8988T (cell line): ENCODE measurements around the gene ARHGAP8.

Experiments
- DNase-seq: peaks from one replicate; pipeline ENCODE4 v3.0.0; 2011

The ARHGAP8 gene

DNA sequence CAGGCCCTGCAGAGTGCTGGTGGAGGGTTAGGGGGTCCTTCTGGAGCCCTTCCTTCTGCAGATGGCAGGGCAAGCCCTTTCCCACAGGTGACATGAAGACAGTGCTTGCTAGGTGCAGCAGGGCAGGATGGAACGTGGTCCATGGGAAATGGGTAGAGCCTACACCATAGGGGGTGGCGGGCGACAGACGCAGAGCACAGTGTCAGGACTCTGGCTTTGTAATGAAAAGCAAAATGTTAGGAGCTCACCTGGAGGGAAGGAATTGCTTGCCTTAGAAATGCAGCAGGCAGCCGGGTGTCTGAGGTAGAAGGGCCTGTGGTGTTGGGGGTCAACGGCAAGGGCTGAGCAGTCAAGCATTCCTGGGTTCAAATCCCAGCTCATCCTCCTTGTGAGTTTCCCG lies 54.9 kb downstream of the ARHGAP8 start:
- DNase-seq = no peak

DNA sequence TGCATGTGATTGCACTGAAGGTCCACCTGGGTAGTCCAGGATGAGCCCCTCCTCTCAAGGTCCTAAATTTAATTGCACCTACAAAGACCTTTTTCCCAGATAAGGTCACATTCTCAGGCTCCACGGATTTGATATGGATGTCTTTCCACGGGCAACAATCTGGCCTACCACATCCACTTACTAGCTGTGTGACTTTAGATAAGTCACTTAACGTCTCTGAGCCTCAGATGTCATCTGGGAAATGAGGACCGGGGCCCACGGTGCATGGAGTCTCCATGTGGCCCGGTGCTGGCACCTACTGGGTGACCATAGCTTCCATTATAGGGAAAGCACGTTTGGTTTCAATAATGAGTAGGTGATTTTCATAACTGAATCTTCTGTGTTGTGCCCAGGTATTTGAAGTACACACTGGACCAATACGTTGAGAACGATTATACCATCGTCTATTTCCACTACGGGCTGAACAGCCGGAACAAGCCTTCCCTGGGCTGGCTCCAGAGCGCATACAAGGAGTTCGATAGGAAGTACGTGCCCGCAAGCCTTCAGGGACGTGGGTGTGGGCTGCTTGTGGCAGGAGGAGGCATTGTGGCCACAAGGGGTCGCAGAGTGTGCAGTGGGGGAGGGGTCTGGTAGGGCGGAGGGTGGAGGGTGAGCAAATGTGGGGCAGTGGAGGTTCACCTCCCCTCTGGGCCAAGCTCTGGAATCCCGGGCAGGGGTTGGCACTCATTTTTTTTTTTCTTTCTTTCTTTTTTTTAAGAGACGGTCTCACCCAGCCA lies 55.7 kb downstream of the ARHGAP8 start:
- no peak for DNase-seq

DNA sequence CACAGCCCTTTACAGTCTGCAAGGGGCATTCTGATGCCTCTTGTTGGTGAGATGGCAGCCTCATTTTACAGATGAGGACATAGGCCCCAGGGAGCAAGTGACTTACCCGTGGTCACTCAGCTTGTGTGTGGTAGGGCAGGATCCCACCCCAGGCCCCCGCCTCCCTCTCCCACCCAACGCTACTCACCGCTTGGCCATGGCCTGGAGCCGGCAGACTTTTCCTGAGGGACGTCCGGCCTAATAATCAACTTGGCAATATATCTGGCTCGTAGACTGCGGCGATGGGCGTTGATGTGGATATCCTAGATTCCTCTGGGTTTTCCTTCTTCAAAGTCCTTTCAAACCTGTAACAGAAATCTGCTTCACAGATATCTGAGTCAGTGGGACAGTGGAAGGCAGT lies 57.1 kb downstream of the ARHGAP8 start:
- no peak for DNase-seq

DNA sequence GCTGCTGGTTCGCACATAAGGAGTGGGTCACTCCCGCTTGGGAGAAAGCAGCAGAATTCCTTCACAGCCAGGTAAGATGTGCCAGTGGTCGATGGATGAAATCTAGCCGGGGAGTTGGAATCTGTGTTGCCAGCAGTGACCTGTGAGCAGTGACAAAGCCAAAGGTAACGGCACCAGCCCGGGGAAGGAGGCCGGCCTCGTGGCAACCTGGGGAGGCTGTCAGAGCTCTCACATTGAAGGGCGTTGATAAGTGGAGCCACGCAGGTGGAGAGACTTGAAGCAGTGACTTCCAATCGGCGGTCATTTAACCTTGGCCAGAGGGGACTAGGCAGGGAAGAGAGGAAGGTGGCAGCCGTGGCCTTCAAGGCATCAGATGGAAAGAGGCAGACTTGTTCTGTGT lies 58.8 kb downstream of the ARHGAP8 start:
- no peak for DNase-seq

DNA sequence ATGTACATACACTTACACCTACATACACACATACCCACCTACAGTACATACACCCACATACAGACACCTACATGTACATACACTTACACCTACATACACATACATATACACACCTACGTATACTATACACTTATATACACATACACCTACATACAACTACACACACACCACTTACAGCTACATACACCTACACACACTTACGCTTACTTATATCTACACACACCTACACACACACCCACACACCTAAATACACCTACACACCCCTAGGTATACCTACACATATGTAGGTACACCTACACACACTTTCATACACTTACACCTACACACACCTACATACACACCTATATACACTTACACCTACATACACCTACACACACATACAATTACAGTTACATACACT lies 61.0 kb downstream of the ARHGAP8 start:
- no peak for DNase-seq

DNA sequence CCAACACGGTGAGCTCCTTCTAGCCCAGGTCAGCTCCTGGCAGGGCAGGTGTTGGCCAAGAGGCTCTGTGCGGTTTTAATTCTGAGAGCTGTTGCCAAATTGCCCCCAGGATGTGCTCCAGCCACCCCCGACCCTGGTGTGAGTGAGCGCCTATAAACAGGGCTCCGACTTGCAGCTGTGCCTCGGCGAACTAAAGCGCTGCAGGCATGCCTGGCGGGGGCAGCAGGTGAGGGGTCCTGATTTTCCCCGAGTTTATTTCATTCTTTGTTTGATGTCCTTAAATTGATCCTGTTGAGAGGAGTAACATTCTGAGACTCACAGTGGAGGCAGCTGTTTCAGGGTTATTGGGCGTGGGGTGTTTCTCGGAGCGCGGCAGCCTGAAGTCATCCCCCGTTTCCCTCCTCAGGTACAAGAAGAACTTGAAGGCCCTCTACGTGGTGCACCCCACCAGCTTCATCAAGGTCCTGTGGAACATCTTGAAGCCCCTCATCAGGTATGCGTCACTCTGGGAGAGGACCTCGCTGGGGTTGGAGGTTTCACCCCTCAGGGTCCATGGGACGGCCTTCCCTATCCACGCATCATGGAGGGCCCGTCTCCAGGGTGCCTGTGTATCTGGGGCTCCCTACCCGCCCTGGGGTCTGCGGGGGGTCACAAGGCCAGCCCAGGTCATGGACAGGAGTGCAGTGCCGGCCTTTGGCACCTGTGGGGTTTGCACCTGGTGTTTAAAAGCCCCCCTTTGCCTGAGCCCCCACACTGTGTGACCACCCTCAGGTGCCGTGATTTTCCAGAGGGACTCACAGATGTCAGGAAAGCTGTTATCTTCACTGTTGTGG lies 62.1 kb downstream of the ARHGAP8 start:
- no peak for DNase-seq

DNA sequence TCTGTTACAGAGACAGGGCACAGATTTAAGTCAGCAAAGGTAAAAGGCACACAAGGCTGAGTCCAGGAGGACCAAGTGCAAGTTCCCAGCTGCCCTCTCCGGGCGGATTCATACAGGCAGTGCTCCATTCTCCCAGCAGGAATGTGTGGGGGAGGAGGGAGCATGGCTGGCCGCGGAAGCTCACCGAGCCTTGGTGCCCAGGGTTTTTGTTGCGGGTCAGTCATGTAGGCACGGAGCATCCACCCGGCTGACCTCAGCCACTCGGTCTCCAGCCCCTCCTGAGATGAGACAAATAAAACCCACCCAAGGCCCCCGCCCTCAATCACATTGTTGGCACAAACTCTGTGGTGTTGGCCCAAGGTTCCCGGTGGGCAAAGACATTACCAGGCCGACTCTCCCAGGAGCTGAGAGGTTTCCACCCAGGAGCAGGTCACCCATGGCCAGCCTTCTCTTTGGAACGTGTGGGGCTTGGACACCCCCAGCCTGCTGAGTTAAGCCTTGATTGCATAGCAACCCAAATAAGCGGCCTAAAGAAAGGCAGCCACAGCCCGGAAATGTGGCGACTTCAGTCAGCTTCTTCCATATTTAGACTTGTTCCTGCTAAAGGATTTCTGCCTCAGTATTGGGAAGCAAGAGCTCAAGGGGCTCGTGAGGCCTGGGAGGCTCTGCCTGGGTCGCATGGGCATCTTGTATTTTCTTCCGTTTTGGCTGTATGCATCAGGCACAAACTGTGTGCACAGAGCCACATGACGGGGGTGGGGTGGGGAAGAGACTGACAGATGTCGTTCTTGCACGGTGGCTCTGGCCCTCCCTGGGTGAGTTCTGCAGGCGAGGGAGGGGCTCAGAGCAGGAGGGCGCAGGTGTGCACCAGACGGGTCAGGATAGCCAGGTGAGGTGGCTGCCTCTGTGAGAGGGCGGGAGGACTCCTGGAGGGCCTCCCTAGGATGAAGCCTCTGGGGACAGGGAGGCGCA lies 63.0 kb downstream of the ARHGAP8 start:
- no peak for DNase-seq

DNA sequence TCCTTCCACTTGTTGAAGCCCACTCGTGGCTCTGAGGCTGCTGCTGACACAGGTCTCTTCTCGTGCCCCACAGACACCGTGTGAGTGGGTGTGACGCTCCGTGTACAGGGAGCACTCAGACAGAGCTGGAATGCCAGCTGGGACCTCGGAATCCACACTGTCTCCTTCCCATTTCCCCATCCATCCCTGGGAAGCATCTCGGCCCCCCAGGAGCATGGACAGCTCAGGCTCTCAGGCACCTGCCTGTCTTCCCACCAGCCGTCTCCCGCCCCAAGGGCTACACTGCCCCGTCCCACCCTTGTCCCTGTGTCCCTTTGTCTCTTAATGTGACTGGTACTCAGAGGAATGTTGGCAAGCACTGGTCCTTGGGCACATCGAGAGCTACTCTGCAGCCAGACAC lies 63.8 kb downstream of the ARHGAP8 start:
- DNase-seq = no peak

DNA sequence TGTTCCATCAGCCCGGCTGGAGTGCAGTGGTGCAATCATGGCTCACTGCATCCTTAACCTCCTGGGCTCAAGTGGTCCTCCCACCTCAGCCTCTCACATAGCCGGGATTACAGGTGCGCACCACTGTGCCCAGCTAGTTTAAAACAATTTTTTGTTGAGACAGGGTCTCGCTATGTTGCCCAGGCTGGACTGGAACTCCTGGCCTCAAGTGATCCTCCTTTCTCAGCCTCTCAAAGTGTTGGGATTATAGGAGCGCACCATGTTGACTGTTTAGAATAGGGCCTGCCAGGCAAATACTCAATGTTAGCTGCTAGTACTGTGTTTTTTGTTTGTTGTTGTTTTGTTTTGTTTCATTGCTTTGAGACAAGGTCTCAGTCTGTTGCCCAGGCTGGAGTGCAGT lies 66.4 kb downstream of the ARHGAP8 start:
- no peak for DNase-seq

DNA sequence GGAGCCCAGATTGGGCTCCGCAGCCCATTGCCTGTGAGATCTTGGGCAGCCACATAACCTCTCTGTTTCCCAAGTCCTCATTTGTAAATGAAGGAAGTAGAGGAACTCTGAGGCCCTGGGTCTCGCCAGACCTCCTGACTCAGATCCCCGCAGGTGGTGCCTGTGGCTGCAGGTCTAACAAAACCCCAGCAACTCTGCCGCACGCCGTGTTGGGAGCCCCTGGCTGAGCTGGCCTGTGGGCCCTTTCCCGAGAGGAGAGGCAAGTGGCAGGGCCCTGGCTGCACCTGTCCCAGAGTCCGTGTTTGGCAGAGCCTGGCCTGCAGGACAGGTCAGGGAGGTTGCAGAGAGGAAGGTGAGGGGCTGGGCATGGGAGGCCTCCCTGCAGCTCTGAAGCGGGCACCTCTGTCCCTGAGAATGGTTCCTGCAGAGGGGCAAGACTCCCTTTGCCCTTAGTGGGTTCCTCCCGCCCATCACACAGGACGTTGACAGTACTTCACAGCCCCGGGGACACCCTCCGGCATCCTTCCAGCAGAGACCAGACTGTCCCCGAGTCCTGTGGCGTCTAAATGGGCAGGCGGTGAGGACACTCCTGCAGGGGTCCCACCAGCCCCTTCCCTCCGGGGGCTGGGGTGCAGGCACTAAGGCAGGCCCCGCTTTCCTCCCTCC lies 67.7 kb downstream of the ARHGAP8 start:
- no peak for DNase-seq

DNA sequence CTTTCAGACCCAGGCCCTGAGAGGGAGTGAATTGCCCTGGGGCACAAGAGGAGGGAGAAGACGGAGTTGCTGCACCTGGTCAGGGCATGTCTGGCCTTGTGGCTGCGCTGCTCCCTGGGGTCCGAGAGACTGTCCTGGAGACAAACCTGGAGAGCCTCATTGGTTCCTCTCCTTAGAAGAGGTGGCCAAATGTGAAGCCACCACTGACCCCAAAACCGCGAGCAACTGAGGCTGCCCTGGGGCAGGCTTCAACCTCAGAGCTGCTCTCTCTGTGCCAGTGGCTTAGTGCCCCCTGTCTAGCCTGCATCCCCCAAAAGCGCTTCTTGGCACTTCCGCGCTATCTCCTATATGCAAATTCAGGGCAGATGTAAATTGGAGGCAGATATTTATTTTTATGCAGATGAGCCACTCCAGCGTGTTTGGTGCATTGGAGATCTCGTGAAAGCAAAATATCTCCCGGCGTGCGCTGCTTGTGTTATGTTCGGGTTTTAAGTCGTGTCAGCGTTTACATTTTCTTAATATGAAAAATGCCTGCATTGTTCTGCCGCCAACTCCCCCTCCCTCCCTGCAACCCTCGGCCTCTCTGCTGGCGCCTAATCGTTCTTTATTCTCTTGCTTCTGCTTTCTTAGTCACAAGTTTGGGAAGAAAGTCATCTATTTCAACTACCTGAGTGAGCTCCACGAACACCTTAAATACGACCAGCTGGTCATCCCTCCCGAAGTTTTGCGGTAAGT lies 69.5 kb downstream of the ARHGAP8 start:
- no peak for DNase-seq

DNA sequence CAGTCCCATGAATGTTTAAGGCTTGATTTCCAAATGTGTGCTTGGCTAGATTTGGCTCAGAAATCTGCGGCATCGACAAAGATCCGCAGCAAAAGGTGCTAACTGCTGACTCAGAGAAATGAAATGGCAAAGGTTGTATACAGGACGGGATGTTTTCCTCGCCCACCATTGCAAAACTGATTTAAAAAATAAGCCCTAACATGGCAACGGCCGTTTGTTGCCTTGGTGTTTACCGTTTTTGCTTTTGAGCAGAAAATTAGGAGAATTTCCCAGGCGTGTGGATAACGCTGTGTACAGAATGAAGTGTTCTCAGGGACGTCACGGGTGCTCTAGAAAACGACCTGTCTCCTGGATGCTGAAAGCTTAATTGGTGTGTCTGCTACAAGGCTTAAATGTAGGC lies 70.2 kb downstream of the ARHGAP8 start:
- DNase-seq = no peak

DNA sequence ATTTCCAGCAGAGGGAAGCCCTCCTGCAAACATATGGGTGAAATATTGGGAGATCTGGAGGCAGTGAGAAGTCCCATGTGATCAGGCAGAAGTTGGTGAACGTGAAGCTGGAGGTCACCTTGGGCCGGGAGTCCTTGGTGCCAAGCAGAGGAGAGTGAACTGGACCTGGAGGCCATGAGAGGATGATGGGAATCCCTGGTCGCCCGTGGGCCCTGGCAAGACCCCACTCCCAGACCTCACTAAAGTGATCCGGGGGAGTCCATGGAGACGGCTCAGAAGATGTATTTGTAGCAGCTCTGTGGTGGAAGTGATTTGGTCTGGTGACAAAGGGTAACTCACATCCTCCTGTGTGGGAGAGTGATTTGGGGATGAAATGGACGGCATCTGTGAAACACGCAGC lies 71.0 kb downstream of the ARHGAP8 start:
- DNase-seq = no peak

DNA sequence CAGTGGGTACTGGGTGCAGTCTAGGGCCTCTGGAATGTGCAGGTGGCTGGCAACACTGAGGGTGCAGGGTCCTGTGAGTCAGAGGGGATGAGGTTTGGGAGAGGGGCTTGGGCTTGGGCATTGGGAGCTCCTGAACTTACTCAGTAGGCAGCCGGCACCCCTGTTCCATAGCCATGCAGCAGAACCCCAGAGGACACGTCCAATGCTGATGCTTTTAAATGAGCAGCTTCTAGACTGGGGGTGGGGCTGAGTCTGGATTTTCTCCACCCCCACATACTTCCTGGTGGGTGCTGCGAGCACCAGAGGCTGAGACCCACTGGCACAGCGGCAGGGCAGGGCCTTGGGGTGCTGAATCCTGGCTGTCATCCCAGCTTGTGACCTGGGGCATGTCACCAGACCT lies 71.4 kb downstream of the ARHGAP8 start:
- no peak for DNase-seq

DNA sequence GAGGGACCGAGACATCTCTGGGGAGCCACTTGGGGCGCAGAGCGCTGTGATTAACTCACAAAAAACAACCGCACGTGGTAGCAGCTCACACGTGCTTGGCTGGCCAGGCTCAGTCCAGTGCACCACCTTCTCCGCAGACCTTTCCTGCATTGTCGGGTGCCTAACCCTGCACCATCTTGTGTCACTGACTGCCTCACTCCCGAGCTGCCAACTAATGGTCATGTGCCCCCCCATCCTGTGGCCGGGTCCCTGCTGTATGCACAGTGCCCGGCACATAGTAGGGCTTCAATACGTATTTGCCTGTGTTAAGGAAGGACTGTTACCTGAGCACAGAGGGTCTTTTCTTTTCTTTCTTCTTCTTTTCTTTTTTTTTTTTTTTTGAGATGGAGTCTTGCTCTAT lies 71.9 kb downstream of the ARHGAP8 start:
- no peak for DNase-seq

DNA sequence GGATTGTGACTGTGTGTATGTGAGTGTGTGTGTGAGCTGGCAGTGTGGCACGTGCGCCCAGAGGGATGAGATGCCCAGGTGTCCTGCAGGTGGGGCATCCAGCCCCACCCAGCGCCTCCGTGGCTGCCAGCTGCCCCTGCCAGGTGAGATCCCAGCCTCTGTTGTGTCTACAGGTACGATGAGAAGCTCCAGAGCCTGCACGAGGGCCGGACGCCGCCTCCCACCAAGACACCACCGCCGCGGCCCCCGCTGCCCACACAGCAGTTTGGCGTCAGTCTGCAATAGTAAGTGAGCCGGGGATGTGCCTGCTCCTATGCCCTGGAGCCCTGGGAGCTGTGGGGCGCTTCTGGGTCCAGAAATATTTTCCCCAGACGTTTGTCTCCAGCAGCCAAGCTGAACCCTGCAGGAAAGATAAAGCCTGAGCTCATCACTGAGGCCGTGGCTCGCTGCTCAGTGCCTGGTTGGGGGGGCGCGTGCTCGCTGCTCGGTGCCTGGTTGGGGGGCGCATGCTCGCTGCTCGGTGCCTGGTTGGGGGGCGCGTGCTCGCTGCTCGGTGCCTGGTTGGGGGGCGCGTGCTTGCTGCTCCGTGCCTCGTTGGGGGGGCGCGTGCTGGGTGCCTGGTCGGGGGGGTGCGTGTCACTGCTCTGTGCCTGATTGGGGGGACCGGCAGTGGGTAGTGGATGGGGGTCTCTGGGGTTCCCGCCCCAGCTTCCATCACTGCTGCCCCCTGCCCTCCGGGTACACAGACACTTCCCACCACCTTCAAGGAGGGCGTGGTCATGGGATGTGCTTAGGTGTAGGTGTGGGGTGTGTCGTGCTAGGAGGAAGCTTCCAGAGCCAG lies 73.2 kb downstream of the ARHGAP8 start:
- no peak for DNase-seq

DNA sequence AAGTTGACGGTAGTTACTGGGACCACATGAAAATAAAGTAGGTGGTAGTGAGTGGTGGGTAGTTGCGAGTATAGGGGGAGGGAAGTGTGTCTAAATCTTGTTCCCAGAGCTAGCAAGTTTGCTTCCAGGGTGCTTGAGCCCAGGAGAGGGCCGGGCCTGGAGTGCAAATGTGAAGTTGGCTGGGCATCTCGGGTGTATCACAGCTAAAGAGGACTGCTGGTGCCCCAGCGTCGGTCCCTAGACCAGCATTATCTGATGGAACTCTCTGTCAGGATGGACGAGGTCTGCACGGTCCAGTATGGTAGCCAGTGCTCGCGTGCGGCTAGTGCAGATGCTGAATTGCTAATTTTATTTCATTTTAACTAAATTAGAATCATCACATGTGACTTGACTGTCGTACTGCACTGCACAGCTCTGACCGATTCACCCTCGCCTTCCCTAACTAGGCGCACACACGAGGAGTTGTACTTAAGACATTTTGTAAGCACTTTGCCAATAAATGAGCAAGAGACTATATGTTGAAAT lies 75.4 kb downstream of the ARHGAP8 start:
- no peak for DNase-seq

DNA sequence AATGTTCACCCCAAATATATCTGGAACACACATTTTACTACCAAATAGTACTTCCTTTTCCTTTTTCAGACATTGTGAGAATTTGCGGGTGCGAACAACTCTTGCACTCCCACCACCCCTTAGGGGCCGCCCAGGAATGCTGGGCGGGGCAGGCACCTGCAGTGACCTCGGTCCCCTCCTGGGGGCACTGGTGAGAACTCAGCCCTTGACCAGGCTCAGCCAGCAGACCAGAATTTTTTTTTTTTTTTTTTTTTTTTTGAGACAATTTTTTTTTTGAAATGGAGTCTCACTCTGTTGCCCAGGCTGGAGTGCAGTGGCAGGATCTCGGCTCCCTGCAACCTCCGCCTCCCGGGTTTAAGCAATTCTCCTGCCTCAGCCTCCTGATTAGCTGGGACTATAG lies 75.8 kb downstream of the ARHGAP8 start:
- DNase-seq = peak; percentile 49

DNA sequence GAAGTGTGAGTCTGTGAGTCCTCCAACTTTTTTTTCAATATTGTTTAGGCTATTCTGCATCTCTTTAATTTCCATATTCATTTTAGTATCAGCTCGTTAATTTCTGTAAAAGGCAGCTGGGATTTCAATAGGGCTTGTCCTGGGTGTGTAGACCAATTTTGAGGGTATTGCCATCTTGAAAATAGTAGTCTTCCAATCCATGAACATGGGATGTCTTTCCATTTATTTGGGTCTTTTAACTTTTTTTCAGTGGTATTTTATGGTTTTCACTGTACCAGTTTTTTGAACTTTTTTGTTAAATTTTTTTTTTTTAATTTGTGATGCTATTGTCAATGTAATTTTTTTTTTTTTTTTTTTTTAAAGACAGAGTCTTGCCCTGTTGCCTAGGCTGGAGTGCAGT lies 79.5 kb downstream of the ARHGAP8 start:
- DNase-seq = no peak

DNA sequence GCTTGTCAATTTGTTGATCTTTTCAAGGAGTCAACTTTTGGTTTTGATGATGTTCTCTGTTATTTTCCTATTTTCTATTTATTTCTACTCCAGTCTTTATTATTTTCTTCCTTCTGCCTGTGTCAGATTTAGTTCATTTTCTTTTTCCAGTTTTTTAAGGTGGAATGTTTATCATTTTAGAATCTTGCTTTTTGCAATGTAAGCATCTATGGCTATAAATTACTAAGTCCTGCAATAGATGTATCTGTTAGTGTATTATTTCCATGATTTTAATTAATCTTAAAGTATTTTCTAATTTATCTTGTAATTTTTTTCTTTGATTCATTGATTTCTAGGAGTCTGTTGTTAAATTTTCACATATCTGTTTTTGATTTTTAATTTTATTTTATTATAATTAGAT lies 81.7 kb downstream of the ARHGAP8 start:
- no peak for DNase-seq

DNA sequence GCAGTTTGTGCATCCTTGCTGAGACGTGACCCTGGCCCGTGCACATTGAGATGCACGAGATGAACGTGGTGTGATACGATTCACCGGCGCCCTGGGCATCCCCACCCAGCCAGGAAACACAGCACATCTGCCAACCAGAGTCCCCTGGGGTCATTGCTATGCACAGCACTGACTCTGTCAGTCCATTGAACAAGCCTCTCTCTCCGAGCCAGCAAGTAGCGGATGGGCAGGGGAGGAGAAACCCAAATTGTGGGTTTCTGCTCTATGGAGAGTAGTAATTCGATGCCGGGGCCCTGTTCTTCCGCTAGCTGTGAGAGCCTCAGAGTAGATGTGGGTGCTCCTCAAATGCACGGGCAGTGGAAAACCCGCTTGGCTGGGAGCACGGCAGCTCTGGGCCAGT lies 85.1 kb downstream of the ARHGAP8 start:
- no peak for DNase-seq
